Measurements from ENCODE around the gene PFDN1.

- no peak for TF ChIP-seq CTCF (conservative IDR thresholded peaks at IDR 0.05; ENCODE audit: low read depth in 2 of 2)
- no peak for TF ChIP-seq EZH2phosphoT487 (IDR thresholded peaks at IDR 0.05; ENCODE audit: unreplicated experiment)
- TF ChIP-seq POLR2AphosphoS5 (IDR thresholded peaks at IDR 0.05; ENCODE audit: low read depth), result no peak
- TF ChIP-seq JUNB (IDR thresholded peaks at IDR 0.05; ENCODE audit: unreplicated experiment), result no peak
- no peak for TF ChIP-seq EZH2 (IDR thresholded peaks at IDR 0.05; ENCODE audit: low read depth, unreplicated experiment)
Observed at GRCh38 chr5:140262221-140262620, 40.7 kb downstream of the PFDN1 start.

Measured in GM23338 (cell line).